HCT116 (cell line): Measurements from ENCODE around the gene BLOC1S3.

Experiments
- ELF1 ChIP-seq: IDR thresholded peaks from 2 replicates; pipeline ENCODE4 v1.6.1; 2012; ENCODE audit warnings: low read depth, borderline replicate concordance
- EZH2 ChIP-seq: fragments of 200-600 bp; sonication (generic); IDR thresholded peaks from 2 replicates; pipeline ENCODE4 v1.6.1; 2017; ENCODE audit warnings: antibody characterized with exemption, mixed run types
- EZH2phosphoT487 ChIP-seq: fragments of 200-600 bp; IDR thresholded peaks from 2 replicates; pipeline ENCODE4 v1.6.1; 2018; ENCODE audit warnings: antibody characterized with exemption, borderline replicate concordance
- FOSL1 ChIP-seq: IDR thresholded peaks from 2 replicates; pipeline ENCODE4 v1.6.1; 2012; ENCODE audit warnings: low read depth
- POLR2A ChIP-seq: IDR thresholded peaks from 2 replicates; pipeline ENCODE4 v1.7.0; 2011; ENCODE audit warnings: borderline replicate concordance; ENCODE audit not compliant: insufficient read depth, insufficient read length; ENCODE audit errors: extremely low read depth
- SIN3A ChIP-seq: IDR thresholded peaks from 2 replicates; pipeline ENCODE4 v1.6.1; 2012; ENCODE audit warnings: low read depth
- TCF7L2 ChIP-seq: IDR thresholded peaks from 2 replicates; pipeline ENCODE4 v1.7.0; 2011; ENCODE audit warnings: borderline replicate concordance, inconsistent platforms; ENCODE audit not compliant: insufficient read depth, insufficient read length; ENCODE audit errors: extremely low read depth
- YY1 ChIP-seq: IDR thresholded peaks from 2 replicates; pipeline ENCODE4 v1.6.1; 2011; ENCODE audit warnings: low read length, low read depth, moderate library complexity, mild to moderate bottlenecking; ENCODE audit not compliant: insufficient replicate concordance; ENCODE audit errors: extremely low read depth
- TF ChIP-seq, protein P1 (sequence below), 3 experiments: fragments of 200-600 bp in 1 of 3; sonication (generic) in 1 of 3; IDR thresholded peaks in 2 of 3; conservative IDR thresholded peaks in 1 of 3; 2 replicates each; pipeline ENCODE4 v1.5.1; 2012 to 2017; ENCODE audit warnings: low read depth in 2 of 3, low read length in 2 of 3, antibody characterized with exemption in 1 of 3, borderline replicate concordance in 1 of 3, control low read depth in 1 of 3, mild to moderate bottlenecking in 1 of 3, mixed read lengths in 1 of 3, mixed run types in 1 of 3, moderate library complexity in 1 of 3; ENCODE audit not compliant: insufficient read depth in 1 of 3
- TF ChIP-seq, protein P2 (sequence below): IDR thresholded peaks from 2 replicates; pipeline ENCODE4 v1.6.1; 2012
- TF ChIP-seq, protein P3 (sequence below): IDR thresholded peaks from 2 replicates; pipeline ENCODE4 v1.6.1; 2012

DNA sequence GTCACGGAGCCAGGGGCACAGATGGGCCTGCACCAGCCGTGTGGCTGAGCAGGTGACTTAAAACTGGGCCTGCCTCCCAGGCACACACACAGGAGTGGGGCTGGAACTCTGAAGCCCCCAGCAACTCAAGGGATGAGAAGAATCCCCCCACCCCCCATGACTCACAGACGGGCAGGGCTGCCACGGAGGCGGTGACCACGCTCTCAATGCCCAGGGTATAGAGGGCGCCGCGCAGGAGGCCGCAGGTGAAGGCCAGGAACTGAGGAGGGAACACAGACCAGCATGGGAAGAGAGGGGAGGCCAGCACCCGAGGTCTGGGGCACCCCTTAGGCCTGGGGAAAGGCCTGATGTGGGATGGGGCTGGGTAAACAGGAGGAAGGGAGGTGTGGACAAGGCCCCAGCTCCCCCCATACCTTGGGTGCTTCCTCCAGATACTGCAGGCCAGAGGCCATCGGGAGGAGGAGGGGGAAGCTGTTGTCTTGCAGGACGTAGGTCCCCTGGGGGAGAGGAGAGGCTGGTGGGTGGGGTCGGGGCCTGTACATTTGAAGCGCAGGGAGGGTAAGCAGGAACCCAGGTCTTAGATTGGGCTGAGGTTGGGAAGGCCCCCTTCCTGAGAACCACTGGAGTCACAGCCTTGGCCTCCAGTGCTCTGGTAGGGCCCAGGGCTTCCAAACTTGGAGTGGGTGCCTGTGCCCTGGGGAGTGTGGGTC lies 14.7 kb upstream of the BLOC1S3 start:
- TF ChIP-seq, protein P1, sequence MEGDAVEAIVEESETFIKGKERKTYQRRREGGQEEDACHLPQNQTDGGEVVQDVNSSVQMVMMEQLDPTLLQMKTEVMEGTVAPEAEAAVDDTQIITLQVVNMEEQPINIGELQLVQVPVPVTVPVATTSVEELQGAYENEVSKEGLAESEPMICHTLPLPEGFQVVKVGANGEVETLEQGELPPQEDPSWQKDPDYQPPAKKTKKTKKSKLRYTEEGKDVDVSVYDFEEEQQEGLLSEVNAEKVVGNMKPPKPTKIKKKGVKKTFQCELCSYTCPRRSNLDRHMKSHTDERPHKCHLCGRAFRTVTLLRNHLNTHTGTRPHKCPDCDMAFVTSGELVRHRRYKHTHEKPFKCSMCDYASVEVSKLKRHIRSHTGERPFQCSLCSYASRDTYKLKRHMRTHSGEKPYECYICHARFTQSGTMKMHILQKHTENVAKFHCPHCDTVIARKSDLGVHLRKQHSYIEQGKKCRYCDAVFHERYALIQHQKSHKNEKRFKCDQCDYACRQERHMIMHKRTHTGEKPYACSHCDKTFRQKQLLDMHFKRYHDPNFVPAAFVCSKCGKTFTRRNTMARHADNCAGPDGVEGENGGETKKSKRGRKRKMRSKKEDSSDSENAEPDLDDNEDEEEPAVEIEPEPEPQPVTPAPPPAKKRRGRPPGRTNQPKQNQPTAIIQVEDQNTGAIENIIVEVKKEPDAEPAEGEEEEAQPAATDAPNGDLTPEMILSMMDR (IDR thresholded peaks at IDR 0.05 in 2 of 3, conservative IDR thresholded peaks at IDR 0.05 in 1 of 3; ENCODE audit: borderline replicate concordance in 1 of 3, insufficient read depth in 1 of 3, low read depth in 2 of 3, low read length in 2 of 3): no peak
- TF ChIP-seq POLR2A (no peak), SIN3A (no peak), EZH2 (no peak), FOSL1 (no peak), TCF7L2 (no peak), EZH2phosphoT487 (no peak), YY1 (no peak), ELF1 (no peak)
- TF ChIP-seq, protein P2, sequence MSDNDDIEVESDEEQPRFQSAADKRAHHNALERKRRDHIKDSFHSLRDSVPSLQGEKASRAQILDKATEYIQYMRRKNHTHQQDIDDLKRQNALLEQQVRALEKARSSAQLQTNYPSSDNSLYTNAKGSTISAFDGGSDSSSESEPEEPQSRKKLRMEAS: no peak
- TF ChIP-seq, protein P3, sequence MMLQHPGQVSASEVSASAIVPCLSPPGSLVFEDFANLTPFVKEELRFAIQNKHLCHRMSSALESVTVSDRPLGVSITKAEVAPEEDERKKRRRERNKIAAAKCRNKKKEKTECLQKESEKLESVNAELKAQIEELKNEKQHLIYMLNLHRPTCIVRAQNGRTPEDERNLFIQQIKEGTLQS: no peak
